GM18868 (cell line): Measurements from ENCODE around the gene DRG1.
"Not testable (repeated sequence)": the region's sequence is repeated elsewhere in the genome, so short reads cannot be mapped to it uniquely, and the experiment has no call there.

Experiments
- ATAC-seq: cut with Tn5 transposase; IDR thresholded peaks from one replicate; pipeline ENCODE4 v1.9.1; 2021; ENCODE audit warnings: mild to moderate bottlenecking, moderate library complexity; ENCODE audit not compliant: unreplicated experiment

The DRG1 gene

DNA sequence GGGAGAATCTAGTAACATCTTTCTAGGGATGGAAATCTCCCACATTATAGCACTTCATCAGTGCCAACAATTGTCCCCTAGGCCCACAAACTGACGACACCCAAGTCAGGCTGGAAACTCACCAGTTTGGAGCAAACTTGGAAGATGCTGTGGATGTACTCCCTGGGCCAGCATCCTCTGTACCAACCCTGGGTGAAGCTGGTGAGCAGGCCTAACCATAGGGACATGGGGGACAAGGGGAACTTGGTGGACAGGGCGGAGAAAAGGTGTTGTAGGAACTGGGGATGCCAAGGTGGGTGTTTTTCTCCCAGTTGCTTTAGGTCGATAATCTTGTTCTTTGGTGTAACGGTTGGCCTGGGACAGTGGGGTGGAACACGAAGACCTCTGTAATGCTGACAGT, 42.2 kb downstream of the DRG1 start:
- no peak for ATAC-seq

DNA sequence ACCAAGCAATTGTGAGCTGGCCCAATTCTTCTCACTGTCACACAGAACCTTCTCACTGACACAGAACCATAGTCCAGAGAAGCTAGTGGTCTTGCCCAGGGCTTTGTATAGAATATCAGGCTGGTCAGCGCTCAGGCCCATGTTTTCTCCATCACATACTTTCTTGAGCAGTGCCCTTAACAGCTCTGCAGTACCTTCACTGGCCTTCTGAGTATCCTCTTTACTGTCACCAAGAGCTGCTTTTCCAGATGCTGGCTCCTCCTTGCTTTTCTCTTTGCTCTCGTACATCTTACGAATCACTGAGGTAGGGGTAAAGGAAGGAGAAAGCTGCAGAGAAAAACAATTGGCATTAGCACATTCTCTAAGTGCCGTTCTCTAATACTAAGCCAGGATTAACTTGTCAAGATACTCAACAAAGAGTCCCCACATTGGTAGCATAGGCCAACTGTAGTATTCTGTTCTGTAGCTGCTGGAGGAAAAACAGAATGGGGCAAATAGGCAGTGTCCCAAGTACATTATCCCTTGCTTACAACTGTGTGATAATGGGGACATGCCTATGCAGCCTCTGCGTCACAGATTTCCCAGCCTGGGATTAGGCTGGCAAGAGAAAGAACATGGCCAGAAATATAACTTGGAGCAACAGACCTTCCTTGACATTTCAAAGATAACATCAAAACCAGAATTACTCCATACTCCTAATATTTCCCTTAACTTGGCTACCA, 43.5 kb downstream of the DRG1 start:
- no peak for ATAC-seq

DNA sequence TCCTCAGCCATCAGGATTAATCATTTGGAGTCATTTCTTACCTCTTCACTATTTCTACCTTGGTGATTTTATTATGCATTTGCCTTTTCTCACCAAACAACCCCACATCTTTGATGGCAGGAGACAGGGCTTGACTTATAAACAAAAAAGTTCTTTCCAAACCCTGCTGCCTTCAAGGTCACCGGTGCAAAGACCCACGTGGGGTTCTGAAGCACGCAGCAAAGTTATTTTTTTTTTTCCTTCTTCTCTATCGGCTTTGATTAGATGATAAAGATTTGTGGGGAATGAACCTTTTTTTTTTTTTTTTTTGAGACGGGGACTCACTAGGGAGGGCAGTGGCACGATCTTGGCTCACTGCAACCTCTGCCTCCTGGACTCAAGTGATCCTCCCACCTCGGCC, 44.1 kb downstream of the DRG1 start:
- no peak for ATAC-seq

DNA sequence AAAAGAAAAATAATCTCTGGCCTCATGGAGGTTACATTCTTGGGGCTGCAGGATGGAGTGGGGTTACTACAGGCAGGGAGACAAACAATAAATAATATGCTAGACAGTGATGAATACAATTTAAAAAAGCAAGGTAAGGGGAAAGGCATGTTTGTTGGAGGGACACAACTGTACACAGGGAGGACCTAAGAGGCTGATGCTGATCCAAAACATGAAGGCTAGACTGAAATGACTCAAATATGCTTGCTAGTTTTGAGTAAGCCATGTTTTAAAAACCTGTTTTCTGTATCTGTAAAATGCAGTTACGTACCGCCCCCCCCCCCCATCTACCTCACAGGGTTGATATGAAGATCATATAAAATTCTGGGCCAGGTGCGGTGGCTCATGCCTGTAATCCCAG, 46.2 kb downstream of the DRG1 start:
- ATAC-seq, result no peak

DNA sequence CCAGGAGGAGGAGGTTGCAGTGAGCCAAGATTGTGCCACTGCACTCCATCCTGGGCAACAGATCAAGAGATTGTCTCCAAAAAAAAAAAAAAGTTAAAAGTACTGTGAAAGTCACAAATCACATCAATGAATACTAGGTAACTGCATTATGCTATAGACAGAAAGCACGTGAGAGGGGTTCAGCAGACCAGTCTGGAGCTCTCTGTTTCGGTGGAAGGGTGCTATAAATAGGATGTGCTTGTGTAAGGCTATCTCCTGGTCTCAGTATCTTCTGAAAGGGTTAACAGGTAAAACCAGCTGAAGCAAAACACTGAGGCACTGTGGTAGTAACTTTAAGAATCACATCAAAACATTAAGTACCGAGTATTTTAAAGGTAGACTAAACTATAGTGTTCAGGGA, 46.8 kb downstream of the DRG1 start:
- no peak for ATAC-seq

DNA sequence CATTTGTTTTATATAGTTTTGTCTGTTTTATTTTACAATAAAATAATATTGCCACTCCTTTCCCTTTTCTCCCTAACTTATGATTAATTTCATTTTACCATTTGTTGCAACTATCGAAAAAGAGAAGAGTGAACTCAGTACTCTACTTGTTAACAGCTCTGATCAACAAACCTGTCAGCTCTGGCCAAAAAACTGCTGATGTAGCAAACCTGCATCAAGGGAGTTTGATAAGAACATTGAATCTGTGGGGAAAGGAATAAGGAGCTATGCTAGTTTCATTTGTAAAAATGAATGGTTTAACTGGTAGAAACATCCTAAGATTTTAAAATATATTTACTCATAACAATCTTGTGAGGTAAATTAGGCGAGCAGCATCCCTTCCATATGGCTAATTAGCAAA, 47.4 kb downstream of the DRG1 start:
- ATAC-seq, result no peak

DNA sequence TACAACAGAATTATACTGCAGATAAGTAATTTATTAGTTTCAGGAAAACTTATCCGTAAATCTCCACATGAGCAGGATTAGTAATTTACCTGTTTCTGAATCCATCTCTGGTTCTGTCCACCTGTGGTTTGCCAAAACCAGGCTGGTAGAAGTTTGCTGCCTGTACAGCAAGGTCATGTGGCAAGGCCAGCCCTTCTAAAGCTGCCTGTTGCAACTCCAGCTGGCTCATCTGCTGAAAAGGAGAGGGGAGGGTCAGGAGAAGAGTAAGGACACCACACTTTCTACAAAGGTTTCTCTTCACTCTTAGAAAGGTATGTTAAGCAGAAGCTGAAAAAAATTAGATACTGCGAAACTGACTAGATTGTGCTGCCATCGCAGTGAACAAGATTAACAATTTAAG, 47.9 kb downstream of the DRG1 start:
- no peak for ATAC-seq

DNA sequence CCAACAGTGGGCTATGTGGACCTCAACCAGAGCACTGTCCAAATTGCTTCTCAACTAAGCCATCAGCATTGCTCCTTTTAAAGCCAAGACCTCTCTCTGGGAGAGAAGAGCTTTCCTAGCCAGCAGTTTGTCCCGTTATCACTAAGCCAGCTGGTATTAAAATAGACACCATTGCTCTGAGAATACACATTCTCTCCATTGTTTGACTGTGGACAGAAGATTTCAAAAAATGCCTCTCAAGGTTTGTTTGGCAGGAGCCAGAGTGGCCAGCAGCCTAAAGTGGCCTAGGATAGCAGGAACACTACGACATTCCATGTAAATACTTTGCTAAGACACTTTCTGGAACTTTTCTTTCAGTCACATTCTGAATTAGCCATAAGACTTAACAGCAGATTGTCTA, 49.0 kb downstream of the DRG1 start:
- no peak for ATAC-seq

DNA sequence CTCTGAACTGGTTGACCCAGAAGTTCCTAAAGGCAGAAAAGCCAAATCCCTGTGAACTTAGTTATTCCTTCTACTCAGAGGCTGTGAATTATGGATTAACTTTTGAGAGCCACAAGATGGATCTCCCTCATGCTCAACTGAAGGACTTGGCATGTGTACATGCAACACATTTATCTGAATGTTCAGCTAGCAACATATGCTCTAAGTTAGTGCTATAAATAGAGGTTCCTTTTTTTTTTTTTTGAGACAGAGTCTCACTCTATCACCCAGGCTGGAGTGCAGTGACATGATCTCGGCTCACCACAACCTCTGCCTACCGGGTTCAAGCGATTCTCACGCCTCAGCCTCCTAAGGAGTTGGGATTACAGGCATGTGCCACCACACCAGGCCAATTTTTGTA, 50.1 kb downstream of the DRG1 start:
- ATAC-seq, result no peak

DNA sequence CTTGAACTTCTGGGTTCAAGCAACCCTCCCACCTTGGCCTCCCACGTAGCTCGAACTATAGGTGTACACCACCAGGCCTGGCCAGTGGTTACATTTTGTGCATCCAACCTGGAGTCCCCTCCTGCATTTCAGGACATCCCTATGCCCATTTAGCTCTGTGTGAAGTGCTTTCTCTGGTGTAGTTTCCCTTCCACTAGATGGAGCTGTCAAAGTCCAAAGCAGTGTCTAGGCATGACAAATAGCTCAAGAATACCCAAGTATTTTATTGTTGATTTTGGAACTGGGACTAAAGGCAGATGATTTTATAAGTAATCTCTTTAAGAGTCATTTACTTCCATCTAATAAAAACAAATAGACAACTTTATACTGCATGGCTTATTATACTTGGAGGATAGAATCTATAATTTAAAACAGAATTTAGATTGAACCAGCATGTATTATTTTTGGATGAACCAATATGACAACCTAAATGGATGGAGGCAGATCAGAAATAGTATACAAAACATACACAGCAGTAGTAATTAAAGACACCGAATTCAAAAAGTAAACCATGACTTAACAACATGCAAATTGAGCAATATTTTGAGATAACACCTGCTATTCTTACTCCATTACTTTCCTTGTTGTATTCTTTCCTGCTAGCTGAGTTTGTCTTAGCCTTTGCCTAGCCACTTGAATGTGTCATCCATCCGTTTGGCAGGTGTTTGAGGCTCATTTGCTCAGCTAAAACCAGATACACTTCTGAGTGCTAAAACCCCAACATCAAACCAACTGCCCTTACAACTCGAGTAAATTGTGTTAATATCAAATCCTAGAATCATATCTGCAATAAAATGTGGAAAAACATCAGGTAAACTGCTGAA, 52.5 kb downstream of the DRG1 start:
- ATAC-seq, result no peak

DNA sequence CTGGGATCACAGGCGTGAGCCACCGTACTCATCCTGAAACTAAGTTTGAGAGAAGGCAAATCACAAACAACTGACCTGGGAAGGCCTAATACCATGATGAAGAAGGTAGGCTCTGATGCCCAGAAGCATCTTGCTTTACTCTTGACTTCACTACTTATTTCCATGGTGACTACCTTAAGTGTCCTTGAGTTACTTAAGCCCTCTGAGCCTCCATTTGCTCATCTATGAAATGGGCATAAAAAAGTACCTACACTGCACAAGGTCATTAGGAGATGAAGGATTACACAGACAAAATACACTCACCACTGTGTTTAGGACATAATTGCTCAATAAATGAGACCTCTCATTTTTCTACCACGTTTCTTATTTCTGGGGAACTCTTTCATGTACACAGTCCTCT, 62.3 kb downstream of the DRG1 start:
- no peak for ATAC-seq

DNA sequence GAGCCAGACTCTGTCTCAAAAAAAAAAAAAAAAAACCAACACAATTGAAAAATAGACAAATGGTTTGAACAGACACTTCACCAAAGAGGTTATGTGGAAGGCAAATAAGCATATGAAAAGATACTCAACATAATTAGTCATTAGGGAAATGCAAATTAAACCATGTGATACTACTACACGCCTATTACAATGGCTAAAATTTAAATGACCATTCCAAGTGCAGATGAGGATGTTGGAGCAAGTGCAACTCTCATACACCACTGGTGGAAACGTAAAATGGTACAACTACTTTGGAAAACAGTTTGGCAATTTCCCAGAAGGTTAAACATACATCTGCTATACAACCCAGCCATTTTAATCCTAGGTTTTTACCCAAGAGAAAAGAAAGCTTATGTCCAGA, 65.9 kb downstream of the DRG1 start:
- ATAC-seq, result no peak

DNA sequence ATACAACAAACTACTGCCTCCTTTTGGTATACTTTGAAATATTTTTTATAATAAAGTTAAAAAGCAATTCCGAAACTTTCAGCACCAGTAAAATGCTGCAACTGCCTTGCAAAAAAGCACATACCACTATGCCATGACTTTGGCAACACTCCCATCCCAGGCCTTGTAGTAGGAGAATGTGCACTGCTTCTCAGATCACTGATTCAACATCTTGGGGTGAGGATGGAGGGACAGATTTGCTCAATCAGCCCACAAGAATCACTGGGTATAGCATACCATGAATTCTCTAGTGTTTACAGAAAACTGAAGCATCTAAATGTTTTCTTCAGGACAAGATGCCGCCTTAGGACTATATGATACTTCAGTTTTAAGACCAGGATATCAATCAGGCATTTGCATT, 75.3 kb downstream of the DRG1 start:
- ATAC-seq, result no peak

DNA sequence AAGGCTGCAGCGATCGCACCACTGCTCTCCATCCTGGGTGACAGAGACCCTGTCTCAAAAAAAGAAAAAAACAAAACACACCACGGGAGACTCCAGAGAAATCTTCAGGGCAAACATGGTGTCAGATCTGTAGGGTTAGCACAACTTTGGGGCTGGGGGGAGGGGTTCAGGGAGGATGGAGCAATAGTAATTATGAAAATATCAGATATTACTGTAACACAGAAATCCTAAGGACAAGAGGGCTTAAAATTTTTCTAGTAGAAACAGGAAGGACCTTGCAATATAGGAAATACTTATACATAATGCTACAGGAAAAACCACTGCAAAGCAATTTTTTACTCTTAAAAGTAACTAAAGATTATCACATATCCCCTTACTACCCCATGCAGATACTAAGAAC, 76.4 kb downstream of the DRG1 start:
- no peak for ATAC-seq

DNA sequence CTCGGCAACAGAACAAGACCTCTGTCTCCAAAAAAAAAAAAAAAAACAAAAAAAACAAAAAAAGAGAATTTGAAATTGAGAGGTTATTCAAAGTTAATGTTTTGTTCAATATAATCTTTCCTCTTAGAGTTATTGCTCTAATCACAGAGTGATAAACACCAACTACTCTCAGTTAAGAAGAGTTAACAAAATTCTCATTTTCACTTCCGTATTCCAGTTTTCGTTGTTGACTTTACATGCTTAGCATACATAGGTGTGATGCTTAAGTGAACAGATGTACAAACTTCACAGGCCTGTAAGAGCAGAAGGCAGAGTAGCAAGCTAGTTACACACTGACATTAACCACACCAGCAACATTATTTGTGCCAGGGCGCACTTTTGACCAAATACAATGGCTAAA, 77.9 kb downstream of the DRG1 start:
- peak; percentile 78 for ATAC-seq

DNA sequence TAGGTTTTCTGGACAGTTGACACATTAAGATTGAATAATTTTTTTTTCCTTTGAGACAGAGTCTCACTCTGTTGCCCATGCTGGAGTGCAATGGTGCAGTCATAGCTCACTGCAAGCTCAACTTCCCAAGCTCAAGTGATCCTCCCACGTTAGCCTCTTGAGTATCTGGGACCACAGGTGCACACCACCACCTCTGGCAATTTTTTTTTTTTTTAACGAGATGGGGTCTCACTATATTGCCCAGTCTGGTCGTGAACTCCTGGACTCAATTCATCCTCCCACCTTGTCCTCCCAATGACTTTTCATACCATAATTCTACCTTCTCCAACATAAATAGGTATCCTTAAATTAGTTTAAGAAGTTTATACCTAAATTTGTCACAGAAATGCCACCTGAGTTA, 81.7 kb downstream of the DRG1 start:
- no peak for ATAC-seq

DNA sequence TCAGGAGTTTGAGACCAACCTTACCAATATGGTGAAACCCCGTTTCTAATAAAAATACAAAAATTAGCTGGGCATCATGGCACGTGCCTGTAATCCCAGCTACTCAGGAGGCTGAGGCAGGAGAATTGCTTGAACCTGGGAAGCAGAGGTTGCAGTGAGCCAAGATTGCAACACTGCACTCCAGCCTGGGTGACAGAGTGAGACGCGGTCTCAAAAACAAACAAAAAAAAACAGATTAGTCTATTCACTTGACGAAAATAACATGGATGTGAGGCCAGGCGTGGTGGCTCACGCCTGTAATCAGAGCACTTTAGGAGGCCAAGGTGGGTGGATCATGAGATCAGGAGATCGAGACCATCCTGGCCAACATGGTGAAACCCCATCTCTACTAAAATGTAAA, 83.1 kb downstream of the DRG1 start:
- not testable (repeated sequence) for ATAC-seq
